Stimulated activated CD8-positive, alpha-beta memory T cell treated with anti-CD3 and anti-CD28 coated beads, Interleukin-7, amount 100 ng/mL, for 24 hours (primary cell): ENCODE results near the gene EPS8L1.
"Not testable (repeated sequence)": the region's sequence is repeated elsewhere in the genome, so short reads cannot be mapped to it uniquely, and the experiment has no call there.

ENCODE experiments used
- DNase-seq: peaks from one replicate; pipeline ENCODE4 v3.0.0-alpha.2; 2020; ENCODE audit warnings: low read depth

The EPS8L1 gene

GRCh38 chr19:55094456-55095259 lies 19.0 kb downstream of the EPS8L1 start:
- DNase-seq, result no peak

- DNase-seq, result no peak
Measured at GRCh38 chr19:55095260-55096060, 19.8 kb downstream of the EPS8L1 start.

- no peak for DNase-seq
Measured at GRCh38 chr19:55096061-55096701, 20.5 kb downstream of the EPS8L1 start.

GRCh38 chr19:55097864-55098715 lies 22.4 kb downstream of the EPS8L1 start:
- no peak for DNase-seq

- DNase-seq, result no peak
Measured at GRCh38 chr19:55098716-55099556, 23.3 kb downstream of the EPS8L1 start.

- DNase-seq, result no peak
Measured at GRCh38 chr19:55099557-55100506, 24.2 kb downstream of the EPS8L1 start.

GRCh38 chr19:55101261-55101660 lies 25.6 kb downstream of the EPS8L1 start:
- DNase-seq, result no peak

- no peak for DNase-seq
Measured at GRCh38 chr19:55103190-55103589, 27.5 kb downstream of the EPS8L1 start.

- DNase-seq, result no peak
Measured at GRCh38 chr19:55105237-55105636, 29.6 kb downstream of the EPS8L1 start.

- no peak for DNase-seq
Measured at GRCh38 chr19:55106591-55106990, 30.9 kb downstream of the EPS8L1 start.

GRCh38 chr19:55107252-55107651 lies 31.6 kb downstream of the EPS8L1 start:
- DNase-seq, result not testable (repeated sequence)

GRCh38 chr19:55109527-55110291 lies 34.0 kb downstream of the EPS8L1 start:
- no peak for DNase-seq

GRCh38 chr19:55111238-55111831 lies 35.7 kb downstream of the EPS8L1 start:
- no peak for DNase-seq

- no peak for DNase-seq
Measured at GRCh38 chr19:55112246-55112776, 36.6 kb downstream of the EPS8L1 start.

- no peak for DNase-seq
Measured at GRCh38 chr19:55112777-55113569, 37.3 kb downstream of the EPS8L1 start.

- no peak for DNase-seq
Measured at GRCh38 chr19:55113570-55114039, 37.9 kb downstream of the EPS8L1 start.

- DNase-seq, result no peak
Measured at GRCh38 chr19:55114566-55115145, 39.0 kb downstream of the EPS8L1 start.
